ENCODE results near the gene LETM1.

The LETM1 gene

GRCh38 chr4:1762264-1763010 lies 93.5 kb downstream of the LETM1 start:
- intact Hi-C loops (cut with DNase I) = no loop called here
- DNase-seq = no peak
